CD4-positive, alpha-beta T cell treated with Interleukin-4 for 4 hours (primary cell): ENCODE measurements around the gene TYW1.
"Not testable (repeated sequence)": the region's sequence is repeated elsewhere in the genome, so short reads cannot be mapped to it uniquely, and the experiment has no call there.

Experiments
- DNase-seq: peaks from one replicate; pipeline ENCODE4 v3.0.0-alpha.2; 2020

Gene TYW1

GRCh38 chr7:67135617-67136486 is 139.2 kb downstream of the TYW1 start:
- DNase-seq: not testable (repeated sequence)

GRCh38 chr7:67137489-67137888 is 140.9 kb downstream of the TYW1 start:
- DNase-seq: not testable (repeated sequence)

- DNase-seq: not testable (repeated sequence)
Observed at GRCh38 chr7:67139876-67140275, 143.2 kb downstream of the TYW1 start.

GRCh38 chr7:67141001-67141400 is 144.4 kb downstream of the TYW1 start:
- DNase-seq: not testable (repeated sequence)

GRCh38 chr7:67143091-67143786 is 146.6 kb downstream of the TYW1 start:
- not testable (repeated sequence) for DNase-seq

GRCh38 chr7:67145581-67146193 is 149.1 kb downstream of the TYW1 start:
- DNase-seq: not testable (repeated sequence)

GRCh38 chr7:67149131-67149530 is 152.5 kb downstream of the TYW1 start:
- not testable (repeated sequence) for DNase-seq

GRCh38 chr7:67154374-67154773 is 157.7 kb downstream of the TYW1 start:
- DNase-seq: not testable (repeated sequence)

GRCh38 chr7:67156064-67156463 is 159.4 kb downstream of the TYW1 start:
- DNase-seq: not testable (repeated sequence)

- DNase-seq: peak; percentile 69
Observed at GRCh38 chr7:67163285-67163684, 166.7 kb downstream of the TYW1 start.

- DNase-seq: not testable (repeated sequence)
Observed at GRCh38 chr7:67171151-67171550, 174.5 kb downstream of the TYW1 start.

- not testable (repeated sequence) for DNase-seq
Observed at GRCh38 chr7:67176730-67177129, 180.1 kb downstream of the TYW1 start.

- not testable (repeated sequence) for DNase-seq
Observed at GRCh38 chr7:67178915-67179688, 182.5 kb downstream of the TYW1 start.

GRCh38 chr7:67182956-67183750 is 186.5 kb downstream of the TYW1 start:
- not testable (repeated sequence) for DNase-seq

- DNase-seq: not testable (repeated sequence)
Observed at GRCh38 chr7:67184912-67185659, 188.5 kb downstream of the TYW1 start.

GRCh38 chr7:67185660-67186129 is 189.1 kb downstream of the TYW1 start:
- DNase-seq: not testable (repeated sequence)

- DNase-seq: not testable (repeated sequence)
Observed at GRCh38 chr7:67189160-67189559, 192.5 kb downstream of the TYW1 start.

GRCh38 chr7:67189801-67190465 is 193.3 kb downstream of the TYW1 start:
- not testable (repeated sequence) for DNase-seq

- not testable (repeated sequence) for DNase-seq
Observed at GRCh38 chr7:67191002-67191720, 194.5 kb downstream of the TYW1 start.
